GM12873 (cell line): ENCODE measurements around the gene CORO1C.
A peak's percentile ranks its signal among the peaks of the same experiment; 100 is the strongest.

Source experiments
- CTCF ChIP-seq: IDR thresholded peaks from 2 replicates; pipeline ENCODE4 v1.5.1; 2012; ENCODE audit warnings: low read depth, mild to moderate bottlenecking, moderate library complexity, low read length, control low read depth; ENCODE audit not compliant: insufficient read depth; ENCODE audit errors: missing control alignments

The CORO1C gene

DNA sequence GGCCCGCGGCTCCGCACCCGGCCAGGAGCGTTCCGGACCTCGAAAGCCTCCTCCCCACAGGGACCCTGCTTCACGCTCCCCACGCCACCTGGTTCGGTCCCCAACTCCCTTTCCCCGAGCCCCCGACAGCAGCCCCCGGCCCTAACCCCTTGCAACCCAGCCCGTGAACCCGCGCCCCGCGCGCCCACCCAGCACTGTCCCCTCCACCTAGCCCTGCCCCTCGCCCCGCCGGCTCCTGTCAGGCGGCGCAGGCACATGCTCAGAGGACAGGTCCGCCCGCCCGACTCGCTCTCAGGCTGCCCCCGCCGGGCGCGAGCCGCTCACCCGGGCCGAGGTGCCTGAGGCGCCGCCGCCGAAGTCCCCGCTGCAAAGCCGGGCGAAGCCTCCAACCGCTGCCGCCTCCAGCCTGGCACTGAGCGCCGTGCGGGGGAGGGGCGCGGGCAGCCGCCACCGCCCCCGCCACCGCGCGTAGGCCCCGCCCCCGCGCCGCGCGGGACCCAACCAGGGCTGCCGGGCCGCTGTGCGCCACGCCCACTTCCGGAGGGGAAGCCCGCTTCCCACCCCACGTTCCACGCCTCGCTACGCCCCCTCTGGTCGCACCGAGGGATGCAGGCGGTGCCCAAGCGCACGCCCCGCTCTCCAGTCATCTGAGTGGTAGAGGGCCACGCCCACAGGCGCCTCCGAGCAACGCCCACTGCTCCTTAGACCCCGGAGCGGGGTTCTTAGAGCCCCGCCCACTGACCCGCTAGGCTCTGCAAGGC is at the start of gene CORO1C:
TSS of gene CORO1C (minus strand) at position 414 of the 761 bp plus-strand sequence. CDS start 30,200 bp downstream, outside the sequence.
- TF ChIP-seq CTCF = peak; percentile 84

GRCh38 chr12:108779998-108780688 is 48.8 kb upstream of the CORO1C start:
- TF ChIP-seq CTCF = no peak

DNA sequence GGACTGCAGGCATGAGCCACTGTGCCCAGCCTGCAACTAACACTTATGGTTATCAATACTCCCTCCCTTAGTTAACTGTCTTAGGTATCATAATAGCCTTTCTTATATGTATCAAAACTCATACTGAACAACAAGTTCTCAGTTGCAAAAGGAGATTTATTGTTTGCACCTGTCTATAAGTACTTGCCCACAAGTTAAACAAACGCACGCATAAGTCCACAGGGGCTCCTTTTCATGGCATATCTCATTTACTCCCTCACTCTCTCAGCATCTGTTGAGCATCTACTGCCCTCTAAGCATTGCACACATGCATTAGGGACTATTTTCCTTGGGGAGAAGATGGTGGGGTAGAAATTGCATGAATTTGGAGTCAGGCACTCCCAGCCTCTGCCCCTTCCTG is 46.7 kb upstream of the CORO1C start:
- no peak for TF ChIP-seq CTCF

DNA sequence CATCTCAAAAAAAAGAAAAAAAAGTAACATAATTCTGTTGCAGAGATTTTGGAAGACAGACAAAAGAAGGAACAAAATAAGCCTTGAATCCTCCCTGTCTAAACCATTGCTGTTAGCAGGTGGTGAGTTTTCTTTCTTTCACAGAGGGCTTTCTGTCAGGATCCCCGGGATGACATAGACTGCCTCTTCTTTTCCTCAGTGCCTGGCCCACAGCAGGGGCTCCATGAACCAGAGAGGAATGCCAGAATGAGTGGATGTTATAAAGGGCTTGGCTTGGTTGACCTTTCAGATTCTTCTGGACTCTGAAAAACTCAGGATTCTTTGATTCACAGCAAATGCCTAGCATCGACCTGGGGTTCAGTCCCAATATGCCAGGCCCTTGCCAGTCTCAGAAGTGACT is 45.8 kb upstream of the CORO1C start:
- TF ChIP-seq CTCF = no peak

GRCh38 chr12:108773798-108774788 is 42.8 kb upstream of the CORO1C start:
- no peak for TF ChIP-seq CTCF

DNA sequence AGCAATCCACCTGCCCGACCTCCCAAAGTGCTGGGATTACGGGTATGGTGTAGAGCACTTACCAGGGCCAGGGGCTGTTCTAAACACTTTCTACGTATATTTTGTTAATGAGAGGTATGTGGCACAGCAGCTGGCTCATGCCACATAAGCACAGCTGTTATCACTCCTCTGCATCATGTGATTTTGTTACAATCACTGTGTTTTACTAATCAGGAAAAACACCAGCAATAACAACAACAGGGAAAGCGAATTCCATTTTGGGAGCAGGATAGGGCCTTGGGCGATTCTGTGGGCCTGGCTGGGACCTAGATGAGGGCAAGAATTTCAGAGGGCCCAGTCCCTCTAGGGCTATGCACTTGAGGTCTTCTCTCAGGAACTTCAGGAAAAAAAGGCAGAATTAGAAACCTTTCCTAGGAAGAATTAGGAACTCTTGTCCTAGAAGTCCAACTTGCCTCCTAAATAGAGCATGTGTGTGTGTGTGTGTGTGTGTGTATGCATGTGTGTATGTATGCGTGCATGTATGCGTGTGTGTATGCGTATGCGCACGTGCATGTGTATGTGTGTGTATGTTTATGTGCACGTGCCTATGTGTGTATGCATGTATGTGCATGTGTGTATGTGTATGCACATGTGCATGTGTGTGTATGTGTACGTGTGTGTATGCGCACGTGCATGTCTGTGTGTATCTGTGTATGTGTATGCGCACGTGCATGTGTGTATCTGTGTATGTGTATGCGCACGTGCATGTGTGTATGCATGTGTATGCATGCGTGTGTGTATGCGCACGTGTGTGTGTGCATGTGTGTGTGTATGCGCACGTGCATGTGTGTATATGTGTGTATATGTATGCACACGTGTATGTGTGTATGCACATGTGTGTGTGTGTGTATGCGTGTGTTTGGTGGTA is 41.8 kb upstream of the CORO1C start:
- no peak for TF ChIP-seq CTCF
